ENCODE results near the gene OLAH.

- TF ChIP-seq CTCF (IDR thresholded peaks at IDR 0.05) (no peak), POLR2A (IDR thresholded peaks at IDR 0.05) (no peak), POLR2AphosphoS5 (IDR thresholded peaks at IDR 0.05; ENCODE audit: insufficient read depth in 1 of 2, low read depth in 1 of 2) (no peak)
Measured at GRCh38 chr10:15099886-15100285, 56.1 kb downstream of the OLAH start.
